HepG2 (cell line): ENCODE results near the gene TGM3. TPM values are rescaled to one million over a fixed set of nuclear protein-coding genes. Genes with fewer than 3 reads are reported as not detected.

Experiments
- ATAC-seq: fragments of 200-7000 bp; cut with Tn5 transposase; 3 replicates; pipeline ENCODE4 v1.9.1; 2020; ENCODE audit warnings: mild to moderate bottlenecking, moderate library complexity
- BruUV-seq: library from RNA; stranded (reverse); fragments of 400-500 nt; replicated peaks from 2 replicates; lab custom pipeline; 2021; lab: Mats Ljungman, UMichigan
- CTCF ChIA-PET: fragments of 300-600 bp; formaldehyde crosslinking; extraction: SDS; loops from one replicate; lab custom pipeline; 2021; ENCODE audit warnings: low total read pairs, inconsistent platforms, low intra/inter-chr PET ratio; lab: Yijun Ruan, JAX
- POLR2A ChIA-PET: fragments of 350-600 bp; sonication (Branson Sonifier 250); formaldehyde crosslinking; loops from one replicate; lab custom pipeline; 2020; ENCODE audit warnings: antibody characterized with exemption, inconsistent platforms; lab: Yijun Ruan, JAX
- DNase-seq: peaks from one replicate; pipeline ENCODE4 v3.0.0-alpha.2; 2015; ENCODE audit warnings: low spot score
- FAIRE-seq: peaks from 3 replicates; lab custom pipeline; 2011; peaks lifted over from hg19 to GRCh38; lab: Jason Lieb, UNC
- H2AFZ ChIP-seq: one replicate; pipeline ENCODE4 v1.6.1; 2011; ENCODE audit warnings: low read length, inconsistent platforms
- H3K27ac ChIP-seq: fragments of 300-600 bp; 3 replicates; pipeline ENCODE4 v1.8.0; 2011; ENCODE audit warnings: mixed run types, mild to moderate bottlenecking, mixed read lengths, low read length, inconsistent platforms; ENCODE audit not compliant: insufficient read depth; ENCODE audit errors: extremely low read length
- H3K27me3 ChIP-seq, 2 experiments: fragments of 200-600 bp in 1 of 2; 2 replicates in 1 of 2; 3 replicates in 1 of 2; pipeline versions ENCODE4 v1.6.0 to v1.8.0; 2011; ENCODE audit warnings: low read length in 2 of 2, mild to moderate bottlenecking in 2 of 2, moderate library complexity in 2 of 2, inconsistent platforms in 1 of 2; ENCODE audit not compliant: insufficient read depth in 2 of 2, control insufficient read depth in 1 of 2
- H3K36me3 ChIP-seq, 2 experiments: fragments of 200-600 bp in 1 of 2; replicated peaks in 1 of 2; 2 replicates in 1 of 2; 3 replicates in 1 of 2; pipeline versions ENCODE4 v1.5.1 to v1.8.0; 2011; ENCODE audit warnings: low read length in 2 of 2, inconsistent platforms in 1 of 2; ENCODE audit not compliant: insufficient read depth in 2 of 2, control insufficient read depth in 1 of 2
- H3K4me1 ChIP-seq: 2 replicates; pipeline ENCODE4 v1.5.1; 2012; ENCODE audit warnings: low read length, inconsistent platforms; ENCODE audit not compliant: insufficient read depth
- H3K4me2 ChIP-seq: 2 replicates; pipeline ENCODE4 v1.6.0; 2011; ENCODE audit warnings: low read depth, low read length, inconsistent platforms
- H3K4me3 ChIP-seq, 3 experiments: fragments of 200-600 bp in 1 of 3; sonication (generic), shearing (Covaris generic) in 1 of 3; replicated peaks in 1 of 3; 2 replicates each; pipeline ENCODE4 v1.5.1; 2011 to 2016; ENCODE audit warnings: low read length in 3 of 3, inconsistent platforms in 2 of 3, low read depth in 2 of 3, mild to moderate bottlenecking in 2 of 3, control low read depth in 1 of 3, mixed read lengths in 1 of 3; ENCODE audit not compliant: insufficient read depth in 1 of 3
- H3K79me2 ChIP-seq: one replicate; pipeline ENCODE4 v1.6.1; 2011; ENCODE audit warnings: low read length, inconsistent platforms; ENCODE audit not compliant: insufficient read depth
- H3K9ac ChIP-seq: 2 replicates; pipeline ENCODE4 v1.6.0; 2011; ENCODE audit warnings: mild to moderate bottlenecking, low read depth, low read length, inconsistent platforms; ENCODE audit not compliant: insufficient read depth
- H3K9me3 ChIP-seq: 2 replicates; pipeline ENCODE4 v1.5.1; 2012; ENCODE audit warnings: mild to moderate bottlenecking, low read length
- H4K20me1 ChIP-seq: 2 replicates; pipeline ENCODE4 v1.6.0; 2011; ENCODE audit warnings: inconsistent platforms, mild to moderate bottlenecking, low read length, moderate library complexity; ENCODE audit not compliant: insufficient read depth
- ADNP ChIP-seq: sonication (generic); formaldehyde crosslinking; IDR thresholded peaks from 2 replicates; pipeline ENCODE4 v1.4.0; 2020; ENCODE audit warnings: missing genetic modification reagents
- FOXA3 ChIP-seq: IDR thresholded peaks from 2 replicates; pipeline ENCODE4 v1.6.1; 2016; ENCODE audit warnings: missing genetic modification reagents, missing compliant biosample characterization
- HNF4A ChIP-seq: sonication (generic); formaldehyde crosslinking; IDR thresholded peaks from 2 replicates; pipeline ENCODE4 v1.4.0; 2020; ENCODE audit warnings: missing genetic modification reagents
- KDM2A ChIP-seq: sonication (generic); formaldehyde crosslinking; IDR thresholded peaks from 2 replicates; pipeline ENCODE4 v1.4.0; 2020; ENCODE audit warnings: low read depth, missing genetic modification reagents, borderline replicate concordance
- MBNL3 ChIP-seq: fragments of 250-450 bp; sonication (Bioruptor Pico); conservative IDR thresholded peaks from 2 replicates; pipeline ENCODE4 v1.8.0; 2022; ENCODE audit warnings: mild to moderate bottlenecking, inconsistent platforms
- MTF2 ChIP-seq: sonication (generic); formaldehyde crosslinking; IDR thresholded peaks from 2 replicates; pipeline ENCODE4 v1.5.0; 2020; ENCODE audit warnings: missing genetic modification reagents, borderline replicate concordance
- PCBP1 ChIP-seq: fragments of 200-400 bp; formaldehyde crosslinking; IDR thresholded peaks from 2 replicates; pipeline ENCODE4 v1.6.1; 2017; ENCODE audit warnings: mild to moderate bottlenecking, low read depth, low read length, borderline replicate concordance
- PTBP1 ChIP-seq: fragments of 200-400 bp; formaldehyde crosslinking; IDR thresholded peaks from 2 replicates; pipeline ENCODE4 v1.6.1; 2018; ENCODE audit warnings: low read length, low read depth; ENCODE audit not compliant: poor library complexity, severe bottlenecking
- SIX4 ChIP-seq: sonication (generic); formaldehyde crosslinking; IDR thresholded peaks from 2 replicates; pipeline ENCODE4 v1.4.0; 2020; ENCODE audit warnings: missing genetic modification reagents
- TAF15 ChIP-seq: fragments of 200-400 bp; formaldehyde crosslinking; IDR thresholded peaks from one replicate; pipeline ENCODE4 v1.6.1; 2018; ENCODE audit warnings: mild to moderate bottlenecking, low read depth, low read length; ENCODE audit not compliant: poor library complexity, severe bottlenecking
- ZBTB44 ChIP-seq: sonication (generic); formaldehyde crosslinking; IDR thresholded peaks from 2 replicates; pipeline ENCODE4 v1.4.0; 2020; ENCODE audit warnings: missing genetic modification reagents
- ZNF235 ChIP-seq: sonication (generic); formaldehyde crosslinking; IDR thresholded peaks from 2 replicates; pipeline ENCODE4 v1.8.1; 2023; ENCODE audit warnings: mild to moderate bottlenecking, missing genetic modification reagents, borderline replicate concordance
- ZNF256 ChIP-seq: sonication (generic); formaldehyde crosslinking; conservative IDR thresholded peaks from 2 replicates; pipeline ENCODE4 v1.4.0; 2020; ENCODE audit warnings: missing genetic modification reagents
- ZNF446 ChIP-seq: sonication (generic); formaldehyde crosslinking; IDR thresholded peaks from 2 replicates; pipeline ENCODE4 v1.5.0; 2020; ENCODE audit warnings: mild to moderate bottlenecking, missing genetic modification reagents
- ZNF451 ChIP-seq: sonication (generic); formaldehyde crosslinking; IDR thresholded peaks from 2 replicates; pipeline ENCODE4 v1.5.0; 2020; ENCODE audit warnings: mild to moderate bottlenecking, missing genetic modification reagents
- ZUFSP ChIP-seq: sonication (generic); formaldehyde crosslinking; IDR thresholded peaks from 2 replicates; pipeline ENCODE4 v1.9.0; 2021; ENCODE audit warnings: missing genetic modification reagents, mild to moderate bottlenecking, borderline replicate concordance
- WGBS: methylation state at CpG from one replicate; pipeline ENCODE4 v1.1.6; 2017; ENCODE audit warnings: low lambda C conversion rate; 5-methylcytosine and 5-hydroxymethylcytosine counted together
- in situ Hi-C: cut with HindIII; loops from 2 replicates; pipeline ENCODE4 v1.10.0; 2017; ENCODE audit warnings: low pct_unique_long_range_greater_than_20kb; ENCODE audit not compliant: extremely low pct_ligation_motif_present
- intact Hi-C: fragments of 100-400 bp; cut with micrococcal nuclease; formaldehyde crosslinking; loops from one replicate; pipeline ENCODE4 v1.10.0; 2022; ENCODE audit not compliant: unreplicated experiment
- polyA plus RNA-seq, 8 experiments: library from polyadenylated mRNA; depleted of rRNA in 3 of 8; stranded (reverse) in 7 of 8; unstranded in 1 of 8; fragments of >200 nt; fragmentation: Illumina TruSeq in 4 of 8; extraction: Trizol in 4 of 8; gene quantifications; 2 replicates each; pipeline versions ENCODE4 v1.2.1 to v1.2.3, GENCODE V29; 2011 to 2016; ENCODE audit warnings: low read depth in 4 of 8, missing spikeins in 1 of 8, mixed read lengths in 1 of 8; ENCODE audit not compliant: insufficient read depth in 1 of 8
- total RNA-seq, 5 experiments: library from RNA; depleted of rRNA; stranded (reverse); fragments of >200 nt; fragmentation: Illumina TruSeq; extraction: Trizol; gene quantifications; 2 replicates each; pipeline ENCODE4 v1.2.3, GENCODE V29; 2016; ENCODE audit warnings: low read depth in 1 of 5
- TF ChIP-seq, protein P1 (sequence below): sonication (generic); formaldehyde crosslinking; IDR thresholded peaks from 2 replicates; pipeline ENCODE4 v1.4.0; 2020; ENCODE audit warnings: missing genetic modification reagents

TGM3 gene
- total and polyA plus RNA-seq, 2 of the 13 experiments (the other 11 are each of a cell fraction or from before 2014, with no cell fraction given) = not detected

- Histone ChIP-seq H3K9me3 (peaks cover 15% of the 10 kb centered on the region), H3K4me3 (no peak overlapping the region), H4K20me1 (no peaks in the 10 kb centered on the region), H3K79me2 (no peaks in the 10 kb centered on the region), H2AFZ (no peak overlapping the region), H3K27me3 (peaks cover 0 to 3% of the 10 kb centered on the region in 2 experiments; a peak in 3 of 5 replicates), H3K36me3 (no peaks in the 10 kb centered on the region), H3K9ac (no peak overlapping the region), H3K4me1 (no peaks in the 10 kb centered on the region), H3K27ac (no peak overlapping the region), H3K4me2 (no peak overlapping the region)
- no peak for DNase-seq
- no peak for ATAC-seq
- POLR2A ChIA-PET = no interaction called here
- TF ChIP-seq ZNF235 (CRISPR knock-in tag) (no peak), TAF15 (no peak), ZNF256 (no peak), ZNF446 (CRISPR knock-in tag) (no peak), ZUFSP (CRISPR knock-in tag) (no peak), PCBP1 (no peak), PTBP1 (no peak), FOXA3 (CRISPR knock-in tag) (no peak), ZNF451 (CRISPR knock-in tag) (no peak), KDM2A (CRISPR knock-in tag) (no peak), MTF2 (CRISPR knock-in tag) (no peak), HNF4A (no peak), SIX4 (no peak), ADNP (CRISPR knock-in tag) (no peak), ZBTB44 (no peak), MBNL3 (CRISPR knock-in tag) (no peak)
- TF ChIP-seq, protein P1, sequence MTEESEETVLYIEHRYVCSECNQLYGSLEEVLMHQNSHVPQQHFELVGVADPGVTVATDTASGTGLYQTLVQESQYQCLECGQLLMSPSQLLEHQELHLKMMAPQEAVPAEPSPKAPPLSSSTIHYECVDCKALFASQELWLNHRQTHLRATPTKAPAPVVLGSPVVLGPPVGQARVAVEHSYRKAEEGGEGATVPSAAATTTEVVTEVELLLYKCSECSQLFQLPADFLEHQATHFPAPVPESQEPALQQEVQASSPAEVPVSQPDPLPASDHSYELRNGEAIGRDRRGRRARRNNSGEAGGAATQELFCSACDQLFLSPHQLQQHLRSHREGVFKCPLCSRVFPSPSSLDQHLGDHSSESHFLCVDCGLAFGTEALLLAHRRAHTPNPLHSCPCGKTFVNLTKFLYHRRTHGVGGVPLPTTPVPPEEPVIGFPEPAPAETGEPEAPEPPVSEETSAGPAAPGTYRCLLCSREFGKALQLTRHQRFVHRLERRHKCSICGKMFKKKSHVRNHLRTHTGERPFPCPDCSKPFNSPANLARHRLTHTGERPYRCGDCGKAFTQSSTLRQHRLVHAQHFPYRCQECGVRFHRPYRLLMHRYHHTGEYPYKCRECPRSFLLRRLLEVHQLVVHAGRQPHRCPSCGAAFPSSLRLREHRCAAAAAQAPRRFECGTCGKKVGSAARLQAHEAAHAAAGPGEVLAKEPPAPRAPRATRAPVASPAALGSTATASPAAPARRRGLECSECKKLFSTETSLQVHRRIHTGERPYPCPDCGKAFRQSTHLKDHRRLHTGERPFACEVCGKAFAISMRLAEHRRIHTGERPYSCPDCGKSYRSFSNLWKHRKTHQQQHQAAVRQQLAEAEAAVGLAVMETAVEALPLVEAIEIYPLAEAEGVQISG (CRISPR knock-in tag) = no peak
- intact Hi-C loops (no loop called here), in situ Hi-C loops (no loop called here)
- CTCF ChIA-PET = no interaction called here
- WGBS = 22% methylated on average over 6 of the region's 6 CpGs
- no peak for FAIRE-seq
- no TSS peak for BruUV-seq
Observed at GRCh38 chr20:2385496-2385895, 89.7 kb downstream of the TGM3 start.
